ENCODE results near the gene DAB1.

- TF ChIP-seq, protein P1, sequence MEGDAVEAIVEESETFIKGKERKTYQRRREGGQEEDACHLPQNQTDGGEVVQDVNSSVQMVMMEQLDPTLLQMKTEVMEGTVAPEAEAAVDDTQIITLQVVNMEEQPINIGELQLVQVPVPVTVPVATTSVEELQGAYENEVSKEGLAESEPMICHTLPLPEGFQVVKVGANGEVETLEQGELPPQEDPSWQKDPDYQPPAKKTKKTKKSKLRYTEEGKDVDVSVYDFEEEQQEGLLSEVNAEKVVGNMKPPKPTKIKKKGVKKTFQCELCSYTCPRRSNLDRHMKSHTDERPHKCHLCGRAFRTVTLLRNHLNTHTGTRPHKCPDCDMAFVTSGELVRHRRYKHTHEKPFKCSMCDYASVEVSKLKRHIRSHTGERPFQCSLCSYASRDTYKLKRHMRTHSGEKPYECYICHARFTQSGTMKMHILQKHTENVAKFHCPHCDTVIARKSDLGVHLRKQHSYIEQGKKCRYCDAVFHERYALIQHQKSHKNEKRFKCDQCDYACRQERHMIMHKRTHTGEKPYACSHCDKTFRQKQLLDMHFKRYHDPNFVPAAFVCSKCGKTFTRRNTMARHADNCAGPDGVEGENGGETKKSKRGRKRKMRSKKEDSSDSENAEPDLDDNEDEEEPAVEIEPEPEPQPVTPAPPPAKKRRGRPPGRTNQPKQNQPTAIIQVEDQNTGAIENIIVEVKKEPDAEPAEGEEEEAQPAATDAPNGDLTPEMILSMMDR (IDR thresholded peaks at IDR 0.05; ENCODE audit: insufficient read depth, low read length), result no peak
- TF ChIP-seq POLR2AphosphoS5 (IDR thresholded peaks at IDR 0.05; ENCODE audit: low read depth) (no peak), SPI1 (IDR thresholded peaks at IDR 0.05; ENCODE audit: borderline replicate concordance, low read depth) (no peak), REST (IDR thresholded peaks at IDR 0.05; ENCODE audit: insufficient replicate concordance, low read depth) (no peak)
Observed at GRCh38 chr1:57163789-57164188, 260.1 kb downstream of the DAB1 start.

Measured in HL-60 (cell line).